Measurements from ENCODE around the gene TBC1D24. TPM values are rescaled to one million over a fixed set of nuclear protein-coding genes. Genes with fewer than 3 reads are reported as not detected.

The TBC1D24 gene
- total RNA-seq, 1 donor from 2014 or later: 25.0 TPM

DNA sequence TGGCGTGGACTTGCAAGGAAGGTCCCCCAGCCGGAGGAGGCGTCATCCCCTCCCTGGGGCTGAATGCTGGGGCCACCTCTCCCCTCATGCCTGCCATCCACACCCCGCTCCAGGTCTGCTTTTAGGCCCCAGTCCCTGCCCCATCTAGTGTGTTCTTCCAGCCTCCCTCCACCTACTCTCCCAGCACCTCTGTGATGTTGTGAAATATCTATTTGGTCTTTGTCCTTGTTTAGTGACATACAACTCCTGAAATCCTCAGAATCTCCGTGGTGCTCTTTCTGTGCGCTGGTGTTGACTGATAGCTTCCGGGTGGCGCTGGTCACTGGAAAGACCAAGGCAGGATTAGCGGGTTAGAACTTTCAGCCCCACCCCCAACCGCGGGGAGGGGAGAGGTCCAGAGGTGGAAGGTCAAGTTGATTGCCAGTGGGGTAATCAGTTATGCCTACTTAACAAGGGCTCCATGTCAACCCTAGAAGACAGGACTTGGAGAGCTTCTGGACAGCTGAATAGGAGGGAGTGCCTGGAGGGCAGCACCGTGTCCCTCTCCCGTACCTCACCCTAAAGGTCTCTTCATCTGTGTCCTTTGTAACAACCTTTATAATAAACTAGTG, 10.1 kb downstream of the TBC1D24 start:
- Mint-ChIP-seq H3K27me3 (ENCODE audit: low read depth) (no peaks in the 10 kb centered on the region), H3K4me3 (no peak overlapping the region), H3K9me3 (no peaks in the 10 kb centered on the region), H3K27ac (no peak overlapping the region), H3K36me3 (no peaks in the 10 kb centered on the region), H3K4me1 (peaks cover 26% of the 10 kb centered on the region)
- DNase-seq (ENCODE audit: low spot score in 2 of 2, unreplicated experiment in 2 of 2): no peak
- TF ChIP-seq, protein P1, sequence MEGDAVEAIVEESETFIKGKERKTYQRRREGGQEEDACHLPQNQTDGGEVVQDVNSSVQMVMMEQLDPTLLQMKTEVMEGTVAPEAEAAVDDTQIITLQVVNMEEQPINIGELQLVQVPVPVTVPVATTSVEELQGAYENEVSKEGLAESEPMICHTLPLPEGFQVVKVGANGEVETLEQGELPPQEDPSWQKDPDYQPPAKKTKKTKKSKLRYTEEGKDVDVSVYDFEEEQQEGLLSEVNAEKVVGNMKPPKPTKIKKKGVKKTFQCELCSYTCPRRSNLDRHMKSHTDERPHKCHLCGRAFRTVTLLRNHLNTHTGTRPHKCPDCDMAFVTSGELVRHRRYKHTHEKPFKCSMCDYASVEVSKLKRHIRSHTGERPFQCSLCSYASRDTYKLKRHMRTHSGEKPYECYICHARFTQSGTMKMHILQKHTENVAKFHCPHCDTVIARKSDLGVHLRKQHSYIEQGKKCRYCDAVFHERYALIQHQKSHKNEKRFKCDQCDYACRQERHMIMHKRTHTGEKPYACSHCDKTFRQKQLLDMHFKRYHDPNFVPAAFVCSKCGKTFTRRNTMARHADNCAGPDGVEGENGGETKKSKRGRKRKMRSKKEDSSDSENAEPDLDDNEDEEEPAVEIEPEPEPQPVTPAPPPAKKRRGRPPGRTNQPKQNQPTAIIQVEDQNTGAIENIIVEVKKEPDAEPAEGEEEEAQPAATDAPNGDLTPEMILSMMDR (IDR thresholded peaks at IDR 0.05; ENCODE audit: unreplicated experiment): no peak

- H3K9me3 Mint-ChIP-seq: no peaks in the 10 kb centered on the region
- H3K4me1 Mint-ChIP-seq: peaks cover 26% of the 10 kb centered on the region
- TF ChIP-seq, protein P1 (IDR thresholded peaks at IDR 0.05; ENCODE audit: unreplicated experiment): no peak
- no peak overlapping the region for H3K4me3 Mint-ChIP-seq
- DNase-seq (ENCODE audit: low spot score in 2 of 2, unreplicated experiment in 2 of 2): no peak
- no peak overlapping the region for H3K27ac Mint-ChIP-seq
- no peaks in the 10 kb centered on the region for H3K36me3 Mint-ChIP-seq
- no peaks in the 10 kb centered on the region for H3K27me3 Mint-ChIP-seq (ENCODE audit: low read depth)
Observed at GRCh38 chr16:2485811-2486507, 11.0 kb downstream of the TBC1D24 start.

DNA sequence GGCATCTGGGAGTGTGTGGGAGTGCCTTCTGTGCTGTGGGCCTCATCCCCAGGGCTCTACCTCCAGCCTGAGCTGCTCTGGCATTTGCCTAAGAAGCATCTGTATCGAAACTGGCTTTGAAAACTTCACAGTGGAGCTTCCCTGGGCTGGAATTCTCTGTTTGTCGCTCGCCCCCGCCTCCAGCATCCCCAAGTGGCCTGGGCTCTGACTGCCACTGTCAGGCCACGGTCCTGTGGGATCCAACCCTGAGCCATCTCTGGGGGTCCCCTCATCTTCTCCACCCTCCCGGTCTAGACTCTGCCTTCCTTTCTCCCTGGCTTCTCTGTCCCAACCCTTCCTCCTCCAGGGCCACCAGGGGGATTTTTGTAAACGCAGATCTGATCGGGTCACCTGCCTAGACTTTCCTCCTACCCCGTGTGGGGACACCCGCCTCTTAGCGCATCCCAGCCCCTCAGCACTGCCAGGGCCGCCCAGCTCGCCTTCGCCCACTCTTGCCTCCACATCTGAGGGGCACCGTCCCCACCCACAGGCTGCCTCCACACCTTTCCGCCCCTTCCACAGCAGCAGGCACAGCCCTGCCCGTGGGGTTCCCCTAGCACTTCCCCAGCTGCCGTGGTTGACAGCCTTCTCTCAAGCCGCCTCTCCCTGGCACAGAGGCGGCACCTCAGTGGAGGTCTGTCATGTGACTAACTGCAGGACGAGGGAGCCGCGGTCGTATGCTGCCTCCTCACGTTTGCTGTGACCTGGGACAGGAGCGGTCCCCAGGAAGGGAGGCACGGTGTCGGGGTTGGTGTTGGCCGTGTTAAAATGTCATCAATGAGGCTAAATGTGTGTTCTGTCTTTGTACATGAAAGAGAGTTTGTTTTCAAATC, 12.0 kb downstream of the TBC1D24 start:
- no peaks in the 10 kb centered on the region for H3K36me3 Mint-ChIP-seq
- no peak for DNase-seq (ENCODE audit: low spot score in 2 of 2, unreplicated experiment in 2 of 2)
- H3K4me1 Mint-ChIP-seq: peaks cover 26% of the 10 kb centered on the region
- no peaks in the 10 kb centered on the region for H3K27me3 Mint-ChIP-seq (ENCODE audit: low read depth)
- H3K4me3 Mint-ChIP-seq: no peak overlapping the region
- no peaks in the 10 kb centered on the region for H3K9me3 Mint-ChIP-seq
- TF ChIP-seq, protein P1 (IDR thresholded peaks at IDR 0.05; ENCODE audit: unreplicated experiment): no peak
- peak overlapping the region; percentile 23 for H3K27ac Mint-ChIP-seq

- Mint-ChIP-seq H3K9me3 (no peaks in the 10 kb centered on the region), H3K4me1 (peaks cover 26% of the 10 kb centered on the region), H3K27ac (peak overlapping the region; percentile 23), H3K27me3 (ENCODE audit: low read depth) (no peaks in the 10 kb centered on the region), H3K36me3 (no peaks in the 10 kb centered on the region), H3K4me3 (no peak overlapping the region)
- TF ChIP-seq, protein P1 (IDR thresholded peaks at IDR 0.05; ENCODE audit: unreplicated experiment): no peak
- DNase-seq (ENCODE audit: low spot score in 2 of 2, unreplicated experiment in 2 of 2): no peak
Observed at GRCh38 chr16:2487517-2487842, 12.6 kb downstream of the TBC1D24 start.

- DNase-seq (ENCODE audit: low spot score in 2 of 2, unreplicated experiment in 2 of 2): no peak
- Mint-ChIP-seq H3K9me3 (no peaks in the 10 kb centered on the region), H3K4me1 (peaks cover 21% of the 10 kb centered on the region), H3K27me3 (ENCODE audit: low read depth) (no peaks in the 10 kb centered on the region), H3K4me3 (no peak overlapping the region), H3K27ac (no peak overlapping the region), H3K36me3 (no peaks in the 10 kb centered on the region)
- TF ChIP-seq, protein P1 (IDR thresholded peaks at IDR 0.05; ENCODE audit: unreplicated experiment): no peak
Observed at GRCh38 chr16:2487903-2488531, 13.1 kb downstream of the TBC1D24 start.

Measured in mesothelial cell of epicardium (in vitro differentiated cells).